Pancreas (tissue), 10 donors: ENCODE results near the gene SNTG2. TPM values are rescaled to one million over a fixed set of nuclear protein-coding genes. Genes with fewer than 3 reads are reported as not detected.

Experiments used
- ATAC-seq, 4 donors: fragments of 200-7000 bp; cut with Tn5 transposase; one replicate each; pipeline versions ENCODE4 v1.8.0 to v1.9.1; 2020; ENCODE audit warnings: mild to moderate bottlenecking in 4 of 4, moderate library complexity in 4 of 4
- DNase-seq, 6 donors: peaks; one replicate each; pipeline ENCODE4 v3.0.0-alpha.2; 2020
- FAIRE-seq: peaks from 2 replicates; lab custom pipeline; 2012; peaks lifted over from hg19 to GRCh38; lab: Jason Lieb, UNC
- H3K27ac ChIP-seq, 4 donors: fragments of 200-600 bp; sonication (generic); 1 replicate in 3 of 4; 2 replicates in 1 of 4; pipeline versions ENCODE4 v1.5.0 to v1.8.0; 2020
- H3K27me3 ChIP-seq, 4 donors: fragments of 200-600 bp; one replicate each; pipeline ENCODE4 v1.8.0; 2021
- H3K36me3 ChIP-seq, 3 donors: fragments of 200-600 bp; sonication (generic) in 1 of 3; one replicate each; pipeline versions ENCODE4 v1.5.0 to v1.8.0; 2020 to 2021
- H3K4me1 ChIP-seq, 3 donors: fragments of 200-600 bp; one replicate each; pipeline ENCODE4 v1.8.0; 2021
- H3K4me3 ChIP-seq, 4 donors: fragments of 200-600 bp; sonication (generic) in 2 of 4; one replicate each; pipeline versions ENCODE4 v1.5.0 to v1.8.0; 2020 to 2021
- H3K9me3 ChIP-seq, 4 donors: fragments of 200-600 bp; one replicate each; pipeline ENCODE4 v1.8.0; 2021
- WGBS, 2 donors: extraction: QIAGEN DNeasy Blood & Tissue Kit; methylation state at CpG; one replicate each; pipeline ENCODE4 v1.1.7; 2013; 5-methylcytosine and 5-hydroxymethylcytosine counted together
- intact Hi-C, 3 donors: fragments of 100-400 bp; cut with DNase I; formaldehyde crosslinking; loops; one replicate each; pipeline versions ENCODE4 v1.11.1 to v1.14.2; 2022
- polyA plus RNA-seq, 2 donors: library from polyadenylated mRNA; stranded (reverse); fragments of 200-250 nt; gene quantifications; one replicate each; pipeline ENCODE4 v1.2.3, GENCODE V29; 2013
- total RNA-seq, 6 donors: library from RNA; stranded (reverse); fragmentation: NEBNext Ultra II Directional in 4 of 6; extraction: Animal tissue kit (Norgen Biotek cat#: 25700) in 4 of 6; gene quantifications; one replicate each; pipeline versions ENCODE4 v1.2.1 to v1.2.4, GENCODE V29; 2021 to 2023
- TF ChIP-seq, protein P1 (sequence below), 4 donors: fragments of 200-600 bp; sonication (generic) in 3 of 4; IDR thresholded peaks; one replicate each; pipeline versions ENCODE4 v1.5.0 to v1.8.0; 2021; ENCODE audit warnings: antibody characterized with exemption in 4 of 4
- donor health status: healthy with polysubstance abuse.
- donor health status: DM: no; HTN: no; CAD: no; lungs with moderate emphysema.
- donor health status: DM: no; HTN: no; CAD: no.
- donor health status: control.
- donor health status: control.
- donor health status: Bipolar disorder and iron deficiency.
- donor health status: DM: yes; HTN: yes; CAD: no.
- donor health status: DM: no; HTN: no; CAD: no.
- donor health status: DM: no; HTN: no; CAD: no.
- donor health status: DM: yes; HTN: yes; CAD: no.

SNTG2 gene
- total and polyA plus RNA-seq, 8 donors: 1.4 to 19.2 (median 4.6) TPM

DNA sequence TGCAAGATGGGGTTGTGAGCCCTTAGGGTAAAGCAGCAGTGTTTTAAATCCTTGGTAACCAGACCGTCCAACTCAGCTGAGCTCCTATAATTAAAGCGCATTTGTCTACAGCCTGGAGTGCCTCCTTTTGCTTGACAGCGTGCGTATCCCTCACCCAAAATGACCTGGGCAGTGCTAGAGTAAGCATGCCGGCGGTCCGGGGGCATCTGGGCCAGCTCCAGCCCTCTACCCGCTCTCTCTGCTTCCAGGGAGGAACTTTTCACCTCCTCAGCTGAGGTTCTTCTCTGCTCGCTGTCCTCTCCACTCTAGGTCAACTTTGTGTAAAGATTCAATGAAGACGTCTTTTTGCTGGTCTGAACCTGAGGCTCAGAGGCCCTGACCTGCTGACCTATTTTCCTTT is 360.2 kb downstream of the SNTG2 start:
- TF ChIP-seq, protein P1, sequence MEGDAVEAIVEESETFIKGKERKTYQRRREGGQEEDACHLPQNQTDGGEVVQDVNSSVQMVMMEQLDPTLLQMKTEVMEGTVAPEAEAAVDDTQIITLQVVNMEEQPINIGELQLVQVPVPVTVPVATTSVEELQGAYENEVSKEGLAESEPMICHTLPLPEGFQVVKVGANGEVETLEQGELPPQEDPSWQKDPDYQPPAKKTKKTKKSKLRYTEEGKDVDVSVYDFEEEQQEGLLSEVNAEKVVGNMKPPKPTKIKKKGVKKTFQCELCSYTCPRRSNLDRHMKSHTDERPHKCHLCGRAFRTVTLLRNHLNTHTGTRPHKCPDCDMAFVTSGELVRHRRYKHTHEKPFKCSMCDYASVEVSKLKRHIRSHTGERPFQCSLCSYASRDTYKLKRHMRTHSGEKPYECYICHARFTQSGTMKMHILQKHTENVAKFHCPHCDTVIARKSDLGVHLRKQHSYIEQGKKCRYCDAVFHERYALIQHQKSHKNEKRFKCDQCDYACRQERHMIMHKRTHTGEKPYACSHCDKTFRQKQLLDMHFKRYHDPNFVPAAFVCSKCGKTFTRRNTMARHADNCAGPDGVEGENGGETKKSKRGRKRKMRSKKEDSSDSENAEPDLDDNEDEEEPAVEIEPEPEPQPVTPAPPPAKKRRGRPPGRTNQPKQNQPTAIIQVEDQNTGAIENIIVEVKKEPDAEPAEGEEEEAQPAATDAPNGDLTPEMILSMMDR (IDR thresholded peaks at IDR 0.05): no peak
- Histone ChIP-seq H3K27ac (no peak overlapping the region), H3K36me3 (peaks cover 0 to 15% (median 3%) of the 10 kb centered on the region in 3 donors), H3K9me3 (no peaks in the 10 kb centered on the region), H3K4me1 (peaks cover 0 to 2% (median 0%) of the 10 kb centered on the region in 3 donors), H3K4me3 (no peak overlapping the region), H3K27me3 (no peaks in the 10 kb centered on the region)
- ATAC-seq (no peak), FAIRE-seq (no peak), DNase-seq (no peak)
- 92 to 93% methylated on average over 10 of the region's 10 CpGs for WGBS, 2 donors
- intact Hi-C loops: no loop called here

DNA sequence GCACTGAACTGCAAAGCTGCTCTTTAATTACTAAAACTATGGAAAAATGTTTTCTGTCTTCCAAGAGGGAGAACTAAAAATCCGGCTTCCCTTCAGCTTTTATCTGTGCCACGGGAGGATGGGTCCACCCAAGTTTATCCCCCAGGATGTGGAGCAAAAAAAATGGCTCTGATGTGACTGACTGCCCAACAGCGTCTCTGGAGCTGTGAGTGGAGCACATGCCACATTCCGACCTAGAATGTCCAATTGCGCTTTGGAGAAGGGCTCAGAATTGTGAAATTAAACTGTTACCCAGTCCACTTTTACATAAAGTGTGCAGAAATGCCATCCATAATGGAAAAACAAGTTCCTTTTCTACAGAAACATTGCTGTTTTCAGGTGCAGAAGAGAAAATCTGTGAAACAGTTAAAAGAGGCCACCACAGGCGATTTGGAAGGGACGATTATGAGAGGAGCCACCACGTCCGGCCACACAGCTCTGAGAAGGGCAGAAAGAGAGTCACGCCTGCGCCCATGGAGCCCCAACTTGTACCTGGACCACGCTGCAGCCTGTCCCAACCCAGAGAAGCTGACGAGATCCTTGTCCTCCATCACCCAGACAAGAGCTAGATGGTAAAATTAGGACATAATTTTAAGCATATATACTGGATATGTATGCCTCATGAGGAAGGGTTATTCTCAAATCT is 362.7 kb downstream of the SNTG2 start:
- Histone ChIP-seq H3K27ac (peak overlapping the region in 2 of 4 donors; percentile 22 to 43), H3K9me3 (no peaks in the 10 kb centered on the region), H3K4me3 (peak overlapping the region; percentile 5 to 36 (median 22)), H3K27me3 (no peaks in the 10 kb centered on the region), H3K4me1 (no peaks in the 10 kb centered on the region), H3K36me3 (peaks cover 0 to 12% (median 3%) of the 10 kb centered on the region in 3 donors)
- 42 to 50% methylated on average over 13 of the region's 13 CpGs for WGBS, 2 donors
- peak; percentile 53 to 73 (median 60) for ATAC-seq
- intact Hi-C loops: no loop called here
- no peak for FAIRE-seq
- DNase-seq: no peak
- TF ChIP-seq, protein P1 (IDR thresholded peaks at IDR 0.05): no peak

DNA sequence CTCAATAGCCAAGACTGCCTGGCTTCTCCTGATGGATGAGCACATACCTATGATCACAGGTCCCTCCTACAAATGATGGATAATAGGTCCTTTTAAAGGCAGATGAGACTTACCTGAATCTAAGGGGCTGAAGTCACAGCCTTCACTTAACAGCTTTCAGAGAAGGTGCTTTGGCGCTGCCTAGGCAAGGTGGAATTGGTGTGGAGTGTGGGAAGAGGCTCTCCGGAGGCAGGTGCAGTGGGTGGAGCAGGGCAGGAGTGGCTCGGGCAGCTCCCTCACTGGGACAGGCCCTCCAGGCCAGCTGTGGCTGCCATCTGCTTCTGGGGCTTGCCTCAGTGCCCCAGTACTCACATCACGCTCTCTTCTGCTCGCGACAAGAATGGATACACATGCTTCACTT is 363.6 kb downstream of the SNTG2 start:
- TF ChIP-seq, protein P1 (IDR thresholded peaks at IDR 0.05): no peak
- no peaks in the 10 kb centered on the region for H3K4me1 ChIP-seq
- H3K27me3 ChIP-seq: no peaks in the 10 kb centered on the region
- no peak for FAIRE-seq
- H3K36me3 ChIP-seq: peaks cover 0 to 5% (median 3%) of the 10 kb centered on the region in 3 donors
- ATAC-seq: peak; percentile 95 to 99 (median 98)
- intact Hi-C loops: no loop called here
- peak overlapping the region in 3 of 4 donors; percentile 22 to 43 (median 22) for H3K27ac ChIP-seq
- peak; percentile 62 to 88 (median 78) for DNase-seq
- peak overlapping the region in 3 of 4 donors; percentile 10 to 36 (median 35) for H3K4me3 ChIP-seq
- no peaks in the 10 kb centered on the region for H3K9me3 ChIP-seq
- 41 to 49% methylated on average over 6 of the region's 6 CpGs for WGBS, 2 donors

DNA sequence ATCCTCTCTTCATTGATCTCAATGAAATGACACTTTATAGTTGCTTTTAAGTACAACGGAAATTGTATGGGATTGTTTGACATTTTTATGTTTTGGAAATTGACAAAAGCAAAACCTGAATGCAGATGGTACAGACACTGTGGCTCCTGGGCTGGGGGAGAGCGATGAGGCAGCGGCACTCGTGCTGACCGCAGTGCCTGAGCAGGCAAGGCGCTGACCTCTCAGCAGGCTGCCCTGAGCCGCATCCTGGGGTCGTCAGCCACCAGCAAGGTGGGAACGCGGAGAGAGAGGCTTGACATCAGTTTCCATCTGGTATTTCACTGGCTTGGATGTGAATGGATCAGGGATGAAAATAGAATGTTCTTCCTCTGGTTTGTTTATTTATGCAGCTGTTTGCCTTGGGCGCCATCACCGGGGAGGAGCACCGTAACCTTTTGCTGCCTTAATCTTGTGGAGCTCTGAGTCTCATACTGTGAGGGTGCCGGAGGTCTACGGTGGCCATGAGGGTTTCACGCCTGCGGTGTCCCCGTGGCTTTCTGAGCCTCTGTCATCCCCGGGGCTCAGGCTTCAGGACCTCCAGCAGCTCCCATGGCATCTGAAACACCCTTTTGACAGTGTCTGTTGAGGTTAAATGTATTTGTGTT is 367.8 kb downstream of the SNTG2 start:
- ATAC-seq (no peak), FAIRE-seq (no peak), DNase-seq (no peak)
- H3K27ac ChIP-seq: no peak overlapping the region
- WGBS, 2 donors: 70 to 76% methylated on average over 19 of the region's 19 CpGs
- intact Hi-C loops: no loop called here
- no peaks in the 10 kb centered on the region for H3K36me3 ChIP-seq
- TF ChIP-seq, protein P1 (IDR thresholded peaks at IDR 0.05): no peak
- no peaks in the 10 kb centered on the region for H3K4me1 ChIP-seq
- H3K4me3 ChIP-seq: no peak overlapping the region
- no peaks in the 10 kb centered on the region for H3K27me3 ChIP-seq
- H3K9me3 ChIP-seq: no peaks in the 10 kb centered on the region
